HG03442 (cell line): ENCODE data around the gene PPP1R14C.
"Not testable (repeated sequence)": the region's sequence is repeated elsewhere in the genome, so short reads cannot be mapped to it uniquely, and the experiment has no call there.

Source experiments
- ATAC-seq: cut with Tn5 transposase; IDR thresholded peaks from one replicate; pipeline ENCODE4 v1.9.1; 2021; ENCODE audit warnings: mild to moderate bottlenecking, moderate library complexity; ENCODE audit not compliant: unreplicated experiment

PPP1R14C gene

GRCh38 chr6:150211700-150212511, 69.1 kb downstream of the PPP1R14C start:
- ATAC-seq, result no peak

- ATAC-seq, result no peak
Observed at GRCh38 chr6:150212778-150213177, 69.9 kb downstream of the PPP1R14C start.

GRCh38 chr6:150213301-150213700, 70.5 kb downstream of the PPP1R14C start:
- ATAC-seq, result no peak

GRCh38 chr6:150214310-150214709, 71.5 kb downstream of the PPP1R14C start:
- no peak for ATAC-seq

- no peak for ATAC-seq
Observed at GRCh38 chr6:150220634-150221551, 78.0 kb downstream of the PPP1R14C start.

GRCh38 chr6:150224820-150225219, 82.0 kb downstream of the PPP1R14C start:
- ATAC-seq, result no peak

GRCh38 chr6:150227281-150227680, 84.4 kb downstream of the PPP1R14C start:
- no peak for ATAC-seq

- no peak for ATAC-seq
Observed at GRCh38 chr6:150228072-150228733, 85.4 kb downstream of the PPP1R14C start.

GRCh38 chr6:150229436-150230163, 86.8 kb downstream of the PPP1R14C start:
- ATAC-seq, result no peak

GRCh38 chr6:150230164-150230561, 87.3 kb downstream of the PPP1R14C start:
- no peak for ATAC-seq

GRCh38 chr6:150230832-150231524, 88.1 kb downstream of the PPP1R14C start:
- ATAC-seq, result no peak

- ATAC-seq, result no peak
Observed at GRCh38 chr6:150231525-150231850, 88.6 kb downstream of the PPP1R14C start.

- no peak for ATAC-seq
Observed at GRCh38 chr6:150233843-150234269, 91.0 kb downstream of the PPP1R14C start.

GRCh38 chr6:150235218-150235617, 92.4 kb downstream of the PPP1R14C start:
- no peak for ATAC-seq

GRCh38 chr6:150236114-150236513, 93.3 kb downstream of the PPP1R14C start:
- ATAC-seq, result no peak

GRCh38 chr6:150236544-150236943, 93.7 kb downstream of the PPP1R14C start:
- ATAC-seq, result no peak

- no peak for ATAC-seq
Observed at GRCh38 chr6:150237626-150238025, 94.8 kb downstream of the PPP1R14C start.

GRCh38 chr6:150238336-150238741, 95.5 kb downstream of the PPP1R14C start:
- ATAC-seq, result no peak

- no peak for ATAC-seq
Observed at GRCh38 chr6:150238846-150239407, 96.1 kb downstream of the PPP1R14C start.

- not testable (repeated sequence) for ATAC-seq
Observed at GRCh38 chr6:150241756-150242155, 98.9 kb downstream of the PPP1R14C start.
